Peyer's patch (tissue), 4 donors: Measurements from ENCODE around the gene RAB7B. TPM values are rescaled to one million over a fixed set of nuclear protein-coding genes. Genes with fewer than 3 reads are reported as not detected.

Source experiments
- DNase-seq, 3 donors: peaks; one replicate each; pipeline ENCODE4 v3.0.0-alpha.2; 2017 to 2019
- H3K27ac ChIP-seq, 4 donors: fragments of 200-600 bp; sonication (generic); one replicate each; pipeline ENCODE4 v1.5.1; 2016 to 2019
- H3K27me3 ChIP-seq, 2 donors: fragments of 200-600 bp; sonication (generic); one replicate each; pipeline ENCODE4 v1.5.1; 2019
- H3K36me3 ChIP-seq, 3 donors: fragments of 200-600 bp; sonication (generic); one replicate each; pipeline ENCODE4 v1.5.1; 2016 to 2019
- H3K4me1 ChIP-seq, 4 donors: fragments of 200-600 bp; sonication (generic); one replicate each; pipeline ENCODE4 v1.5.1; 2016 to 2019
- H3K4me3 ChIP-seq, 4 donors: fragments of 200-600 bp; sonication (generic); 1 replicate in 3 of 4; 2 replicates in 1 of 4; pipeline ENCODE4 v1.5.1; 2016 to 2019; ENCODE audit warnings: mild to moderate bottlenecking in 1 of 4
- H3K9me3 ChIP-seq, 4 donors: fragments of 200-600 bp; sonication (generic); one replicate each; pipeline ENCODE4 v1.5.1; 2016 to 2019; ENCODE audit warnings: mild to moderate bottlenecking in 1 of 4
- CTCF ChIP-seq, 6 experiments: fragments of 450-650 bp in 4 of 6; fragments of 200-600 bp in 2 of 6; sonication (generic) in 1 of 6; IDR thresholded peaks; one replicate each; pipeline ENCODE4 v1.5.1; 2017 to 2019; ENCODE audit warnings: antibody characterized with exemption in 6 of 6, mild to moderate bottlenecking in 3 of 6, moderate library complexity in 1 of 6
- POLR2A ChIP-seq, 2 donors: fragments of 450-650 bp; IDR thresholded peaks; one replicate each; pipeline ENCODE4 v1.5.1; 2017; ENCODE audit warnings: antibody characterized with exemption in 2 of 2, mild to moderate bottlenecking in 2 of 2, moderate library complexity in 2 of 2
- total RNA-seq, 4 donors: library from RNA; depleted of rRNA; stranded (reverse); fragments of >200 nt; gene quantifications; one replicate each; pipeline ENCODE4 v1.1.0, GENCODE V29; 2016

RAB7B gene
- total RNA-seq, 4 donors from 2014 or later: 0.35 to 0.47 (median 0.40) TPM; not detected in 1

- Histone ChIP-seq H3K4me1 (no peaks in the 10 kb centered on the region), H3K27ac (no peak overlapping the region), H3K27me3 (no peaks in the 10 kb centered on the region), H3K36me3 (no peaks in the 10 kb centered on the region), H3K4me3 (no peak overlapping the region), H3K9me3 (no peaks in the 10 kb centered on the region)
- TF ChIP-seq POLR2A (IDR thresholded peaks at IDR 0.05) (no peak), CTCF (IDR thresholded peaks at IDR 0.05) (no peak)
- no peak for DNase-seq
Measured at GRCh38 chr1:205949753-205950152, 53.4 kb downstream of the RAB7B start.

DNA sequence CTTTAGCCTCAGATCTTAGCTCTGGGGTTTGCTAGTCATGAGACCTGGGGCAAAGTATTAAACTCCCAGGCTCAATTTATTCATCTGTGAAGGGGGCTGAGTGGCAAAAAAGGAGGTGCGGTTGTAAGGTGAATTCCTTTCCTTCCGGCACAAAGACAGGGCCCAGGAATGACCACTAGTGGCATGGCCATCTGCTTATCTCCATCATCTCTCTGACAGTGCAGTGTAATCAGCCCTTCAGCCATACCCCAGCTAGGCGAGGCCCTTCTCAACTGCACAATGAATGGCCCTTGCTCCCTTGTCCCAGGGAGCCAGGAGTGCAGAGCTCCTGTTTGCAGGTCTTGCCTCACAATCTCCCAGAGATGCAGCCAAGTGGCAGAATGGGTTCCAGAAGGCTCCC lies 54.3 kb downstream of the RAB7B start:
- Histone ChIP-seq H3K36me3 (no peaks in the 10 kb centered on the region), H3K4me3 (no peak overlapping the region), H3K9me3 (no peaks in the 10 kb centered on the region), H3K27me3 (no peaks in the 10 kb centered on the region), H3K27ac (no peak overlapping the region), H3K4me1 (no peaks in the 10 kb centered on the region)
- DNase-seq: no peak
- no peak for TF ChIP-seq CTCF (IDR thresholded peaks at IDR 0.05)
- no peak for TF ChIP-seq POLR2A (IDR thresholded peaks at IDR 0.05)

DNA sequence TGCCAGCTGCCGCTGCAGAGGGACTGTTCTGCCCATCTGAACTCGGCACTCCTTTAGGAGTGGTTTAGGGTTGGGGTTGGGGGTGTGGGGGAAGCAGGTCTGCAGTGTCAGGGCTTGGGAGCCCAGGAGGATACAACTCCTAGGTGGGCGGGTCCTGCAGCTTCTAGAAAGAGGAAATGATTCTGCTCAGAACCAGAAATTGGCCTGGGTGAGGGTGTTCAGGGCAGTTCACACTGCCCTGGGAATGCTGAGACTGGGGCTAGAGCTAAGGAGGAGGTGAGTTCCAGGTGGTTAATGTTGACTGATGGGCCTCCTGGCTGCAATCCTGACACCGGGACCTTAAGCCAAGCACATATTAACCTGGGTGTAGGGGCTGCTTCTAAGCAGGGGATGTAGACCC lies 55.2 kb downstream of the RAB7B start:
- H3K36me3 ChIP-seq: no peaks in the 10 kb centered on the region
- no peak for TF ChIP-seq POLR2A (IDR thresholded peaks at IDR 0.05)
- TF ChIP-seq CTCF (IDR thresholded peaks at IDR 0.05): no peak
- H3K4me3 ChIP-seq: no peak overlapping the region
- no peaks in the 10 kb centered on the region for H3K4me1 ChIP-seq
- no peak for DNase-seq
- no peaks in the 10 kb centered on the region for H3K9me3 ChIP-seq
- H3K27me3 ChIP-seq: no peaks in the 10 kb centered on the region
- H3K27ac ChIP-seq: no peak overlapping the region

DNA sequence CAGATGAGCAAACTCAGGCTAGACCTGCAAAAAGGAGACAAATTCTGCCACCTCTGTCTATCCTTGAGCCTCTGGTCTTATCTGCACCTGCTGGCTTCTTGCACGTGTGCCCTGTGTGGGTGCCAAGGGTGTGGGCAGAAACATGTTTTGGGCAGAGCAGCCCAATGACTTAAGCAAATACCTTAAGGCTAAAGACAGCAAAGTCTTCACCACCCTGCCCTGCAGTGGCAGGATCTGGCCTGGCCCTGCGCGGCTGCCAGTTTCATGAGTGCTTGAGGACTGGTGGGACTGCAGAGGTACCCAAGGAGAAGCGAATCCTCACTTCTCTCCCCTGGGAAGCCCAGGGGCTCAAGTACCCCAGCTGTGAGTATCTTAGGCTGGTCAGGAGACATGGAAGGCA lies 56.2 kb downstream of the RAB7B start:
- Histone ChIP-seq H3K9me3 (no peaks in the 10 kb centered on the region), H3K4me1 (no peaks in the 10 kb centered on the region), H3K4me3 (no peak overlapping the region), H3K36me3 (no peaks in the 10 kb centered on the region), H3K27me3 (no peaks in the 10 kb centered on the region), H3K27ac (no peak overlapping the region)
- no peak for DNase-seq
- TF ChIP-seq POLR2A (IDR thresholded peaks at IDR 0.05): no peak
- no peak for TF ChIP-seq CTCF (IDR thresholded peaks at IDR 0.05)

DNA sequence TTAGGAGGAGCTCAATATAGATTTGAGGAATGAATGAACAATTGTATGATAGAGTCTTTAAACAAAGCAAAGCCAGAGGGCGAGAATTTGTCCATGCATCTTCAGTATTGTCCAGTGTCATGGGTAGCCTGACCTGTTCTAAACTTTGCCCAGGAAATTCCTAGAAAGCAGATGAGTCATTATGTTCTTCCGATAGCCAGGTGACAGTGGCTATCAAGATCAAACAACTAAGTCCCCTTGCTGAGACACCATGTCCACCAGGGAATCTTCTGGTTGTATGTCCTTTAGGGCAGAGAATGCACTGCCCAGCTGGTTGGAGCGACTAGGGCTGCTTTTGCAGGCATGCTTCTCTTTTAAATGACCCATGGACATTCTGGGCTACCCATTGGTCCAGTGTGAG lies 58.1 kb downstream of the RAB7B start:
- Histone ChIP-seq H3K4me1 (no peaks in the 10 kb centered on the region), H3K9me3 (no peaks in the 10 kb centered on the region), H3K36me3 (no peaks in the 10 kb centered on the region), H3K4me3 (no peak overlapping the region), H3K27me3 (no peaks in the 10 kb centered on the region), H3K27ac (no peak overlapping the region)
- DNase-seq: no peak
- TF ChIP-seq CTCF (IDR thresholded peaks at IDR 0.05) (no peak), POLR2A (IDR thresholded peaks at IDR 0.05) (no peak)

DNA sequence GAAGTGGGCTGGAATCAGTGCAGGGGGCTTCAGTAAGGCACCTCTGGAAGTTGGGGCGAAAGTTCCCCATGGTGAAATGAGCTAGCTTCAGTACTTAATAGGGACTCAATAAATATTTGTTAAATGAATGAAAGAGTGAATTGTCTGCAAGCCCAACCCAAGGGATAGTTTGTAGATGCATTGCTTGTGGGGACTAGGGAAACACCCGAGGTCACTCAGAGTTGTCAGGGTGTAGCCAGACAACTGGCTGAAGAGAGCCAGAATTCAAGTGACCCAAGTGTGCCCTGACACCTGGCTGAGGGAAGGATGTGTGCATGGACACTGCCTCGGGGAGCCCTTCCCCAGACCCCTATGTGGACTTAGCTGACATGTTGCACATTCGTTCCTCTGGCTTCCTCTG lies 58.7 kb downstream of the RAB7B start:
- H3K27me3 ChIP-seq: no peaks in the 10 kb centered on the region
- no peak for DNase-seq

More for the DNA sequence above, 58.7 kb downstream of the RAB7B start:
- Histone ChIP-seq H3K27ac (no peak overlapping the region), H3K9me3 (no peaks in the 10 kb centered on the region), H3K36me3 (no peaks in the 10 kb centered on the region), H3K4me3 (no peak overlapping the region), H3K4me1 (no peaks in the 10 kb centered on the region)
- no peak for TF ChIP-seq CTCF (IDR thresholded peaks at IDR 0.05)
- no peak for TF ChIP-seq POLR2A (IDR thresholded peaks at IDR 0.05)
